CD4-positive, alpha-beta T cell (primary cell): ENCODE measurements around the gene IGSF5. TPM values are rescaled to one million over a fixed set of nuclear protein-coding genes. Genes with fewer than 3 reads are reported as not detected.

Experiments
- ATAC-seq: fragments of 200-7000 bp; cut with Tn5 transposase; one replicate; pipeline ENCODE4 v1.10.0; 2022; ENCODE audit warnings: mild to moderate bottlenecking; ENCODE audit not compliant: poor library complexity
- CTCF ChIA-PET: fragments of 350-600 bp; sonication (Branson Sonifier 250); formaldehyde crosslinking; loops from one replicate; lab custom pipeline; 2021; ENCODE audit warnings: antibody characterized with exemption, inconsistent platforms; lab: Charles Lee
- POLR2A ChIA-PET: fragments of 350-600 bp; sonication (Branson Sonifier 250); formaldehyde crosslinking; loops from one replicate; lab custom pipeline; 2021; ENCODE audit warnings: antibody characterized with exemption, inconsistent platforms; lab: Charles Lee
- DNase-seq, 14 experiments: peaks; one replicate each; pipeline ENCODE4 v3.0.0-alpha.2; 2013 to 2020; ENCODE audit warnings: mixed read lengths in 2 of 14
- H3K27ac ChIP-seq, 2 donors: one replicate each; pipeline versions ENCODE4 v1.5.1 to v1.7.0; 2013; ENCODE audit warnings: low read length in 2 of 2, low read depth in 1 of 2, mild to moderate bottlenecking in 1 of 2
- H3K27me3 ChIP-seq, 2 experiments: 1 replicate in 1 of 2; 2 replicates in 1 of 2; pipeline versions ENCODE4 v1.6.1 to v1.7.0; 2013; ENCODE audit warnings: low read length in 2 of 2, control low read depth in 1 of 2, mild to moderate bottlenecking in 1 of 2, moderate library complexity in 1 of 2; ENCODE audit not compliant: insufficient read depth in 2 of 2, control insufficient read depth in 1 of 2
- H3K36me3 ChIP-seq: one replicate; pipeline ENCODE4 v1.6.1; 2013; ENCODE audit warnings: low read length, control low read depth; ENCODE audit not compliant: insufficient read depth
- H3K4me1 ChIP-seq: one replicate; pipeline ENCODE4 v1.6.1; 2013; ENCODE audit warnings: low read length, control low read depth; ENCODE audit not compliant: insufficient read depth
- H3K4me3 ChIP-seq: one replicate; pipeline ENCODE4 v1.5.1; 2013; ENCODE audit warnings: mild to moderate bottlenecking, low read length, moderate library complexity
- H3K9me3 ChIP-seq, 2 experiments: 1 replicate in 1 of 2; 2 replicates in 1 of 2; pipeline versions ENCODE4 v1.6.1 to v1.7.0; 2013; ENCODE audit warnings: low read length in 2 of 2, mild to moderate bottlenecking in 2 of 2, control low read depth in 1 of 2, moderate library complexity in 1 of 2; ENCODE audit not compliant: control insufficient read depth in 1 of 2, insufficient read depth in 1 of 2
- H3K27ac Mint-ChIP-seq: one replicate; pipeline ENCODE4 v1.8.0; 2020; ENCODE audit warnings: mixed read lengths
- H3K27me3 Mint-ChIP-seq: one replicate; pipeline ENCODE4 v1.8.0; 2021; ENCODE audit warnings: mixed read lengths
- H3K36me3 Mint-ChIP-seq: one replicate; pipeline ENCODE4 v1.8.0; 2021; ENCODE audit warnings: low read depth, mixed read lengths
- H3K4me1 Mint-ChIP-seq: one replicate; pipeline ENCODE4 v1.8.0; 2021; ENCODE audit warnings: low read depth, mixed read lengths
- H3K4me3 Mint-ChIP-seq: one replicate; pipeline ENCODE4 v1.8.0; 2020; ENCODE audit warnings: mild to moderate bottlenecking, mixed read lengths
- H3K9me3 Mint-ChIP-seq: one replicate; pipeline ENCODE4 v1.8.0; 2020; ENCODE audit warnings: mixed read lengths
- CTCF ChIP-seq: fragments of 200-600 bp; IDR thresholded peaks from one replicate; pipeline ENCODE4 v1.8.0; 2022; ENCODE audit warnings: antibody characterized with exemption, mild to moderate bottlenecking
- intact Hi-C, 2 experiments: fragments of 100-400 bp; cut with DNase I in 1 of 2; cut with micrococcal nuclease in 1 of 2; formaldehyde crosslinking; loops; one replicate each; pipeline versions ENCODE4 v1.15.1 to v1.9.0; 2023 to 2025; cut with DNase I, micrococcal nuclease
- total RNA-seq, 174 experiments: library from RNA in 2 of 174; stranded (reverse) in 2 of 174; gene quantifications; one replicate each; pipeline ENCODE4 v1.2.3 and lab custom pipeline; 2021 to 2026

The IGSF5 gene
- total RNA-seq, 2 experiments from 2014 or later, result not detected

GRCh38 chr21:39840373-39841097 lies 95.6 kb downstream of the IGSF5 start:
- POLR2A ChIA-PET, result no interaction called here

GRCh38 chr21:39842741-39843459 lies 97.9 kb downstream of the IGSF5 start:
- Mint-ChIP-seq H3K36me3 (no peaks in the 10 kb centered on the region), H3K9me3 (no peaks in the 10 kb centered on the region), H3K27ac (no peak overlapping the region), H3K4me1 (no peaks in the 10 kb centered on the region), H3K4me3 (no peak overlapping the region), H3K27me3 (no peaks in the 10 kb centered on the region)
- Histone ChIP-seq H3K27ac (no peak overlapping the region), H3K9me3 (peaks cover 0 to 8% of the 10 kb centered on the region in 2 experiments), H3K4me3 (no peak overlapping the region), H3K27me3 (no peaks in the 10 kb centered on the region), H3K4me1 (no peaks in the 10 kb centered on the region), H3K36me3 (no peaks in the 10 kb centered on the region)
- TF ChIP-seq CTCF, result no peak
- ATAC-seq (no peak), DNase-seq (no peak)
- ChIA-PET POLR2A (no interaction called here), CTCF (no interaction called here)
- intact Hi-C loops, result no loop called here

More at GRCh38 chr21:39840373-39841097, 95.6 kb downstream of the IGSF5 start:
- no peak for ATAC-seq
- Histone ChIP-seq H3K27me3 (no peaks in the 10 kb centered on the region), H3K4me3 (no peak overlapping the region), H3K27ac (no peak overlapping the region), H3K9me3 (peaks cover 0 to 4% of the 10 kb centered on the region in 2 experiments), H3K36me3 (no peaks in the 10 kb centered on the region), H3K4me1 (no peaks in the 10 kb centered on the region)
- TF ChIP-seq CTCF, result no peak
- Mint-ChIP-seq H3K4me1 (no peaks in the 10 kb centered on the region), H3K27me3 (no peaks in the 10 kb centered on the region), H3K4me3 (no peak overlapping the region), H3K9me3 (no peaks in the 10 kb centered on the region), H3K36me3 (no peaks in the 10 kb centered on the region), H3K27ac (no peak overlapping the region)
- CTCF ChIA-PET, result no interaction called here
- DNase-seq, result no peak
- intact Hi-C loops, result no loop called here

GRCh38 chr21:39843483-39843882 lies 98.5 kb downstream of the IGSF5 start:
- Histone ChIP-seq H3K4me3 (no peak overlapping the region), H3K27me3 (no peaks in the 10 kb centered on the region), H3K9me3 (peaks cover 0 to 9% of the 10 kb centered on the region in 2 experiments), H3K27ac (no peak overlapping the region), H3K36me3 (no peaks in the 10 kb centered on the region), H3K4me1 (no peaks in the 10 kb centered on the region)
- Mint-ChIP-seq H3K27ac (no peak overlapping the region), H3K4me1 (no peaks in the 10 kb centered on the region), H3K9me3 (no peaks in the 10 kb centered on the region), H3K4me3 (no peak overlapping the region), H3K36me3 (no peaks in the 10 kb centered on the region), H3K27me3 (no peaks in the 10 kb centered on the region)
- no peak for TF ChIP-seq CTCF
- intact Hi-C loops, result no loop called here
- ChIA-PET CTCF (no interaction called here), POLR2A (no interaction called here)
- ATAC-seq, result no peak
- no peak for DNase-seq
